Measurements from ENCODE around the gene GPAT3.

DNA sequence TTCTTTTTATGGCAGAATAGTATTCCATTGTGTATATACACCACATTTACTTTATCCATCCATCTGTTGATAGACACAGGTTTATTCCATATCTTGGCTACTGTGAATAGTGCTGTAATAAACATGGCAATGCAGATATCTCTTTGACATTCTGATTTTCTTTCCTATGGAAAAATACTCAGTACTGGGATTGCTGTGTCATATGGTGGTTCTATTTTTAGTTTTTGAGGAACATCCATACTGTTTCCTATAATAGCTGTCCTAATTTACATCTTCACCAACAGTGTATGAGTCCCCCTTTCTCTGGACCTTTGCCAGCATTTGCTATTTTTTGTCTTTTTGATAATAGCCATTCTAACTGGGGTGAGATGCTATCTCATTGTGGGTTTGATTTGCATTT, 73.5 kb downstream of the GPAT3 start:
- TF ChIP-seq EZH2 (IDR thresholded peaks at IDR 0.05; ENCODE audit: borderline replicate concordance, low read length), result no peak
- TF ChIP-seq, protein P1, sequence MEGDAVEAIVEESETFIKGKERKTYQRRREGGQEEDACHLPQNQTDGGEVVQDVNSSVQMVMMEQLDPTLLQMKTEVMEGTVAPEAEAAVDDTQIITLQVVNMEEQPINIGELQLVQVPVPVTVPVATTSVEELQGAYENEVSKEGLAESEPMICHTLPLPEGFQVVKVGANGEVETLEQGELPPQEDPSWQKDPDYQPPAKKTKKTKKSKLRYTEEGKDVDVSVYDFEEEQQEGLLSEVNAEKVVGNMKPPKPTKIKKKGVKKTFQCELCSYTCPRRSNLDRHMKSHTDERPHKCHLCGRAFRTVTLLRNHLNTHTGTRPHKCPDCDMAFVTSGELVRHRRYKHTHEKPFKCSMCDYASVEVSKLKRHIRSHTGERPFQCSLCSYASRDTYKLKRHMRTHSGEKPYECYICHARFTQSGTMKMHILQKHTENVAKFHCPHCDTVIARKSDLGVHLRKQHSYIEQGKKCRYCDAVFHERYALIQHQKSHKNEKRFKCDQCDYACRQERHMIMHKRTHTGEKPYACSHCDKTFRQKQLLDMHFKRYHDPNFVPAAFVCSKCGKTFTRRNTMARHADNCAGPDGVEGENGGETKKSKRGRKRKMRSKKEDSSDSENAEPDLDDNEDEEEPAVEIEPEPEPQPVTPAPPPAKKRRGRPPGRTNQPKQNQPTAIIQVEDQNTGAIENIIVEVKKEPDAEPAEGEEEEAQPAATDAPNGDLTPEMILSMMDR (IDR thresholded peaks at IDR 0.05; ENCODE audit: low read length), result no peak
